Measurements from ENCODE around the gene COL24A1.
"Not testable (repeated sequence)": the region's sequence is repeated elsewhere in the genome, so short reads cannot be mapped to it uniquely, and the experiment has no call there.

Gene COL24A1

DNA sequence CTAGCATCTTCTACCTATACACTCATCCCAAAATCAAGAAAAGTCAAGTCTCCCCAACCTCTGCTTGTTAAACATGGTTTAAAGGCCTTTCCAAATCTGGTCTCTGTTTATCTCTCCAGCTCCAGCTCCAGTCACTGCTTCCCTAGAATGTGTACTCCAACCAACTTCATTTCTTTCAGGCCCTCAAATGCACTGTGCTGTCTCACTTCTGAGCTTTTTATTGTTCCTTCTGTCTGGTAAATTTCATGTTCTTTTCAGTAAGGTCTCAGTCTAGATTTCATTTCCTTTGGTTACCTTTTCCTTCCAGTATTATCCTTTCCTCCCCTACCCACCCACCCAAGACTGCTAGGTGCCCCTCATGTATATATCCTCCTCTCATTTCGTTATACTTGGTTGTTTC lies 3.7 kb downstream of the COL24A1 start:
- DNase-seq: no peak

DNA sequence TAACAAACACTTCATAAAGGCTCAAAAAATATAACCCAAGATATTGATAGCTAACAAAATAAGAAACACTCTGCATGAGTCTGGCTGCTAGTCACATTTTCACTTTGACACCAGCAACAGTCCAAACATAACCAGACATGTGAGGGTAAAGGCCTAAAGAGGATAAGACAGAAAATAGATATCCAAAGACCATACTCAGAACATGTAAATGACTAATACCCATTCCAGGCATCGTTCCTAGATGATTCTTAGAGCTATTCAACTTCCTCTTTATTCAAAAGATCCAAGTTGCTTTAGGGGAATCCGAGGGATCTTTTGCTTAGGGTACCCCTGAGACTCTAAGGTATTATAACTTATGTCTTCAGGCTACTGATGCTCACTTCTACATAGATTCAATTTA lies 5.1 kb downstream of the COL24A1 start:
- no peak for DNase-seq

DNA sequence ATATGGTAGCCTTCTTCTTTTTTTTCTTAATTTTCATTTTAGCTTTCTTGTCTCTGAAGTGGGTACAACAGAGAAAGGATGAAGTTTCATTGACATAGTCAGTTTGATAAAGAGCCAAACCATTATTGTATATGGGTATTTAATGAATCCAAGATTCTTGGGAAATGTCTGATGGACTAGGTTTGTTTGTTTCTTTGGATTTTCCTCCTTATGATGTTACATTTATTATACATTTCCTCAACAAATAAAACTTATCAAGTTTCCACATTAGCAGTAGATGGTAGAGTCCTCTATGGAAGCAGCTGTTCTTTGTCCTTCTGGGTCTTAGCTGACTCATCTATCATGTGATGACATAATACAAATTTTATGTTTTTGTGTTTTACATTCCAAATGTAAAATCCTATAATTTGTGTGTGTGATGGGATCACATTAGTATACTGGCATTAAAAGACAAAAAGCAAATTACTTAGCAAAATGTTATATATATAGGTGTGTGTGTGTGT lies 6.0 kb downstream of the COL24A1 start:
- no peak for DNase-seq

DNA sequence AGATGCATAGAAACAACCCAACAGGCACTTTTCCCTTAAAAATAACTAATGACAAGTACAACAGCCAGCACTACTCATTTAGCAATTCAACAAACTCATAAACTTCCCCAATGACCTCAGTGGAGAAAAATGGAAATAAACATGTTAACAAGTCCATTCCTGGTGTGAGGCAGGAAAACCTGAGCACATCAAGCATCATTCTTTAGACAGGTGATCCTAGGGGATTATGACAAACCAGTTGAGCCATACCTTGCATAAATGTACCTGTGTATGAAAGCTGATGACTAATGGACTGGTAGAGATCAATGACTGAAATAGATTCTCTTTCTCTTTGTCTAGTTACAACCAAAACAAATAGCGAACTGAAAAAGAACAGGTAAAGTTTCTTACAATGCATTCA lies 7.0 kb downstream of the COL24A1 start:
- DNase-seq: no peak

DNA sequence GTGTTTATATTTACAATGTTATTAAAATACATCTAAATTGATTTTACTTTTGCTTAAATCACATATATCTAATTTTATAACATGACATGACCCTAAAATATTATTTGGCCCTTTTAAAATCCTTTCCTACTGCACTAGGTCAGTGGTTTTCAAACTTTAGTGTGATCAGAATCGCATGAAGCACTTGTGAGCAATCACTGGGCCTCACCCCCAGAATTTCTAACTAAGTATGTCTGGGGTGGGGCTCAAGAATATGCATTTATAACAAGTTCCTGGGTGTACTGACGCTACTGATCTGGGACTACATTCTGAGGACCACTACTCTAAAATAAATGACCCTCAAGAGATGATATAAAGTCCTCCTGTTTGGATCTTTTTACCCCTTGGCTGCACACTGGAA lies 8.8 kb downstream of the COL24A1 start:
- no peak for DNase-seq

DNA sequence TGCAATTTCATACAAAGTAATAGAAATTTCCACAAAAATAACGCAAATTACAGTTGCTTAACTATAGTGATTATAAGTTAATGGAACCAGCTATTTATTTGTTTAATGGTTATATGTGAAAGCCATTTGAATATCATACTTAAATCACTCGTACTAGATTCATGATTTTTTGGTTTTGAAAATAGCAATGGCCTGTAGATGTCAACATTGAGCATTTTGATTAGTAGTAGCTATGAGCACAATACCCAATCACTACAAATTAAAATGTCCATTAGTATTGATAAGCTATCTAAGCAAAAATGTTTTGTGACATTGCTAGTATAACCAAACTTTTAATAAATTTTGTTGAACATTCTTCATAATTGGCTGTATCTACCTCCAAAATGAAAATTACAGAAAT lies 10.0 kb downstream of the COL24A1 start:
- no peak for DNase-seq

DNA sequence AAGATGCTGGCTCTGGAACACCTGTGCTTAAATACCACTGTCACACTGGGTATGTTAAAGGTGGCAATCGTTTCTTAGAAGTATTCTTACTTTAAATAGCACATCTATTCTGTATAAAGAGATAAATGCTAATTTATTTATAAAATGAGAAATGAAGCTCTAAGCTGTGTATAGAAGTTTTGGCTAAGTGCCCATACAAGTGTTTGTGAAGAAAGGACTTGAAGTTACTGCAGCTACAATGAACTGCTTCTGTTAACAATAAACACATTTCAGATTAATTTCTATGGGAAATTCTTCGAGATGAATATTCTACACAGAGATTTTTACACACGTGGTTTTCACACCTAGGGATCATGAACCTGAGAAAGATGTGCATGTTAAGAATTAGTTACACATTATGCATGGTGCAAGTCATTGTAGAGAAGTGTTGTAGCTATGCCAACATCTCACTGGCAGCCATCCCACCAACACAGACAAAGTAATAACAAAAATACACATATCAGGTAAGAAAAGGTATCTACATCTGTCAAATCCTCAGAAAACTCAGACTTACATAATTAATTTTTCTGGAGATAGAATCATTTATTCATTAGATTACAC lies 16.2 kb downstream of the COL24A1 start:
- DNase-seq: no peak

DNA sequence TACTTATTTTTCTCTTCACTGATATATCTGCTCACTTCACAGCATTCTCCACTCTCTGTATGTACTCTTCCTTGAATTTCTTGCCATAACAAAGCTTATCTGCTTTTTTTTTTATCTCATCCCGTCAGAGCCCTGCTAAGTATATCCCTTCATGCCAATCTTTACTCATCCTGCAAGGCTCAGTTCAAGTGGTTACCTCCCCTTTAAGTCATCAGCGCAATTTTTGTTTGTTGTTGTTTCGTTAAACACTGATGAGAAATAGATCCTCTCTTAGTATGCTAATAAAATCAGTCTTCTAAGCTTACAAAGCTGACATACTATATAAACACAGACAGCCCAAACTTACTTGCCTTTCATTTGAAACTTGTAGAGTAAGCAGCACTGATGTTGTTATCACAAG lies 17.8 kb downstream of the COL24A1 start:
- DNase-seq: no peak

DNA sequence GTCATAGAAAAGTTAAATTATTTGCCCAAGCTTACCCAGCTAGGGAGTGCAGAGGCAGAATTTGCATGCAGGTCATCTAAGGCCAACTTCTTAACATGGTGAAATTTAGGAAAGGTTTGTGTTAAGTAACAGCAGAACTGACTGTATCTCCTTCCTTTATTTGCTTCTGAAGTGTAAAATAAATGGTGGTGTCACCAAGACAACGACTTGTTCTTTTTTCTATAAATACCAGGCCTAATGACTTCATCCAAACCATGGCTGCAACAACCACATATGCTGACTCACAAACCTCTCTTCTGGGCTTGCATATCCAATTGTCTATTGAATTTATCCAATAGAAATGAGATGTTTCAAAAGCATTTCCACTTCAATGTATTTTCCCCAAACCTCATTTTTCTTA lies 19.1 kb downstream of the COL24A1 start:
- peak in 1 of 2 experiments; percentile 24 for DNase-seq

DNA sequence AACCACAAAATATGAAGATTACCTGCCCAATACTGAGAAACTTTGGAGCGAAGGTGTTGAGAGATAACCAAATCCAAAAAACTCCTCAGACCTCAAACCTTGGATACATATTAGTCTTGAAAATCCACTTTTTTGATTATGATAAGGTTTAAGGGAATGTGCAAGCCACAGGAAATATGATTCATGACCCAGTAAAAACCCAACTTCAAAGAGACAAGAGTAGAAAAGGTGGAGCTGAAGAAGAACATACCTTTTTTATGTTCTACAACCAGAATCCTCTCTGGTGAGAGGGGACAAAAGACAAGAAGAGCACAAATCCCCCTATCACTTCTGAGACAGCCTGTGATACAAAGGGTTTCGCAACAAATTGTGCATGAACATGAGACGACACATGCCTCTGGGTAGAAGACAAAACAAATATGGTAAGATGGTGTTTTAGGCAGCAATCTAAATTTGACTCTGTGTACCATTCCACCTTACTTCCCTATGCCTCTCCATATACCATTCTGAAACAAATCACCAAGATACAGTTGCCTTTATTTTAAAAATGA lies 37.3 kb downstream of the COL24A1 start:
- no peak for DNase-seq

DNA sequence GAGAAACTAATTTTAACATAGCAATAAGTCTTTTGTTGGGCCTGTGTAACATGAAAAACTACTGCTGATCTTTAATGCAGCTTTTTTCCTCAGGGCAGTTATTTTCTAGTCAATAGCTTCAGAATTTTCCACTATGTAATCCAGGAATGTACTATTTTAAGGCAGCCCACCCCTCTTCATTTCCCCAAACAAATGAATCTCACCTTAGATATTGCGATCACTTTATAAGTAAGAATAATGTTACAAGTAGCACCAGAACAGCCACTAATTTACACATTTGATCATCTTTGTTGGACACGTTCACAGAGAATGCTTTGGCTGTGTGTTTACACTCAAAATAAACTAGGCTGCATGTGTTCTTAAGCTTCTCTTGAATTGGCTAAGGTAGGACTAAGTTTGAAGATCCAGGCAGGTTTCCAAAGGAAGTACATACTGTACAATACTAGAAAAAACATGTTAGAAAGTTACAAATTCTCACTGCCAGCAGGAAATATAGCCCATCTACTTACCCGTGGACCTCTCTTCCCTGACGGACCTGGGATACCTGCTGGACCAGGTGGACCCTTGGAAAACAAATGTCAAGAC lies 41.7 kb downstream of the COL24A1 start:
- no peak for DNase-seq

DNA sequence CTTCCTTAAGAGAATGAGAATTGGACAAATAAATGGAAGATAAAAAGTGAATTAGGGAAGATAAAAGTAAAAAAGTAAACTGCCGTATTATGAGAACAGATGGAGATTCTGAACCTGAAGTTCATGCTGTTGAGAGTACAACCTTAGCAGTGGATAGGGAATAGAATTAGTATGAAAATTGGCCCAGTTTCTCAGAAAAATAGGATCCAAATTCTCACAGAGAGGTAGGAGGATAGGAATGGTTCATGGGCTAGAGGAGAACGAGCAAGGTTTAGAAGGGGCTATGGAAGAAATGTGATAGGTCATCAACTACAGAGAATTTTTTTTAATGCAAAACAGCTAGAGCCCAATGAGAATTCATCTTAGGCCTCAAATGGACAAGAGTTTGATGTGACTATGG lies 42.3 kb downstream of the COL24A1 start:
- DNase-seq: no peak

DNA sequence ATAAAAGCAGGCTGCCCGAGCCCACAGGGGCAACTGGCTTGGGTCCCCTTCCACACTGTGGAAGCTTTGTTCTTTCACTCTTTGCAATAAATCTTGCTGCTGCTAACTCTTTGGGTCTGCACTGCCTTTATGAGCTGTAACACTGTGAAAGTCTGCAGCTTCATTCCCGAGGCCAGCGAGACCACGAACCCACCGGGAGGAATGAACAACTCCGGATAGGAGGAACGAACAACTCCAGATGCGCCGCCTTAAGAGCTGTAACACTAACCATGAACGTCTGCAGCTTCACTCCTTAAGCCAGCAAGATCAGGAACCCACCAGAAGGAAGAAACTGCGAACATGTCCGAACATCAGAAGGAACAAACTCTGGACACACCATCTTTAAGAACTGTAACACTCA lies 45.0 kb downstream of the COL24A1 start:
- not testable (repeated sequence) for DNase-seq

DNA sequence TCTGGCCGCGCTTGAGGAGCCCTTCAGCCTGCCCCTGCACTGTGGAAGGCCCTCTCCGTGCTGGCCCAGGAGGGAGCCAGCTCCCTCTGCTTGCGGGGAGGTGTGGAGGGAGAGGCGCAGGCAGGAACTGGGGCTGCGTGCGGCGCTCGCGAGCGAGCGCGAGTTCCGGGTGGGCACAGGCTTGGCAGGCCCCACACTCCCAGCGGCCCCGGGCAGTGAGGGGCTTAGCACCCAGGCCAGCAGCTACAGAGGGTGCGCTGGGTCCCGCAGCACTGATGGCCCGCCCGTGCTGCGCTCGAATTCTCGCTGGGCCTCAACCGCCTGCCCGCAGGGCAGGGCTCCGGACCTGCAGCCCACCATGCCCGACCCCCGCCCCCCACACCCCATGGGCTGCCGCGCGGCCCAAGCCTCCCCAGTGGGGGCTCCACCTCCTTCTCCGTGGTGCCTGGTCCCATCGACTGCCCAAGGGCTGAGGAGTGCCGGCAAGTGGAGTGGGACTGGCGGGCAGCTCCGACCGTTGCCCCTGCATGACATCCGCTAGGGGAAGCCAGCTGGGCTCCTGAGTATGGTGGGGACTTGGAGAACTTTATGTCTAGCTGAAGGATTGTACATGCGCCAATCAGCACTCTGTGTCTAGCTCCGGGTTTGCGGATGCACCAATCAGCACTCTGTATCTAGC lies 46.0 kb downstream of the COL24A1 start:
- no peak for DNase-seq

DNA sequence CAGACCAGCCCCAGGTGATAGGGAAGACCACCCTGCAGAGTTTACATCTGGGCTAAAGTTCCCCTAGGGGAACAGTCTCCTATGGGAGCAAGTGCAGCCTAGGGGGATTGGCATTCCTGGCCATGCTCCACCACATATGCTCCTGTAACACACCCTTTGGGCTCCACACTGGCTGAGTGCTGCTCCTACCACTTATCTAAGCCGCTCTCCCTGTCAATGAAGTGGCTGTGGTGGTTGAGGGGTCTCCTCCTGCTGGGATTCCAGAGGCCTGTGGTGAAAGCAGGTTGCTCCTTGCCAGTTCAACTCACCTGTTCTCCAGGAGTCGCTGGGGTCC lies 51.1 kb downstream of the COL24A1 start:
- DNase-seq: peak in 1 of 2 experiments; percentile 7

DNA sequence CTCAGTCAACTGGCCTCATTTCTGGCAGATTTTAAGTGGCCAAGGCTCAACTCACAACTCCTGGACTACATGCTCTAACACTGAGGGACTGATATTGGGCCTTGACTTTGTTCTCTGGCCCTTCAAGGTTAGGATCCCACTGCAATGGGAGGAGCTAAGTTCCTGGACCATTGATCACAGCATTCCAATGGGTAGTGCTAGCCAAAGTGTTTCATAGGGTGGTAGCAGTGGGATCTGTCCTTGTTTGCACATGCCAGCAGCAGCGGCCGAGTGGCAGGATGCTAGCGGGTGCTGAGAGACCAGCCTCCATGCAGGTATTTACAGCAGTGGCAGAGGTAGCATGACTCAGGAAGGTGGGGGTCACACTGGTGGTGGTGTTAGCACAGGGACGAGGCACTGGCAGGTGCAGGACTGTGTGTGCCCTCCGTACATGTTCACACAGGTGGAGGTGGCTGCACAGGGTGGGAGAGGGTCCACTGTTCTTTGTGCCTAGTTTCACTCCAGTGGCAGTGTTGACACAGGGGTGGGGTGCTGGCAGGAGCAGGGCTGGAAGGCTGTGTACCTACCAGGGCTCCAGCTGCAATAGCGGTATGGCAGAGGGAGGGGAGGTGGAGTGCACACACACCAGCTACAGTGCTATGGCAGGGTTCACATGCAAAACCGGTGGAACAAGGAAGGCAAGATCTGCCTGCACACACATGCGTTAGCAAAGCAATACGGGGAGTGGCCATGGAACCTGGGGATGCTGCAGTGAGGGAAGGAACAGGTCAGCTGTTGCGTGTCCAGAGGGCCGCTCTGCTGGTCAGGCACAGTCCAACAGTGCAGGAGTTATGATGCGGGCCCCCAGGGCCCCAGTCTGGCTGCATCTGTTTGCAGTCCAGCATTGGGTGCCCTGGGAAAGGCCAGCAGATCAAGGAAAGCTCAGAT lies 51.7 kb downstream of the COL24A1 start:
- DNase-seq: peak; percentile 82 to 87

DNA sequence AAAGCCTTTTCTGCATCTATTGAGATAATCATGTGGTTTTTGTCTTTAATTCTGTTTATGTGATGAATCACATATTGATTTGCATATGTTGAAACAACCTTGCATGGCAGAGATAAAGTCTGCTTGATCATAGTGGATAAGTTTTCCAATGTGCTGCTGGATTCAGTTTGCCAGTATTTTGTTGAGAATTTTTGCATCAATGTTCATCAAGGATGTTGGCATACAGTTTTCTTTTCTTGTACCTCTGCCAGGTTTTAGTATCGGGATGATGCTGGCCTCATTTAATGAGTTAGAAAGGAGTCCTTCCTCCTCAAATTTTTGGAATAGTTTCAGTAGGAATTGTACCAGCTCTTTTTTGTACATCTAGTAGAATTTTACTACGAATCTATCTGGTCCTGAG lies 55.0 kb downstream of the COL24A1 start:
- DNase-seq: peak in 1 of 2 experiments; percentile 2

DNA sequence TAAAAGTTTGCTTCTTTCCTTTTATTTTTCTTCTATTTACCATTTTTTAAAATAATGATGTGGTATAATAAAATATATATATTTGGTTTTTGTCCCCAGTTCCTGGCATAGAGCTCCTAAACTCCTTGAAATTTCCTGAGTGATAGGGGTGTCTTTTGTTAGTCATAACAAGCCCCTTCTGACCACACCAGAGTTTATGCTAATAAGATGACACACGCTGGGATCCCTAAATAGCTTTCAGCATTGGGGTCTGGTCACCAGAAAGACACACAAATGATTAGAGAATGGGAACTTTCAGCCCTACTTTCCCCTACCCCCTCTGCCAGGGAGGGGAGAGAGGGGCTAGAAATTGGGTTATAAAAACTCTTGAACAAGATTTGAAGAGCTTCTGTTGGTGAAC lies 56.2 kb downstream of the COL24A1 start:
- no peak for DNase-seq

DNA sequence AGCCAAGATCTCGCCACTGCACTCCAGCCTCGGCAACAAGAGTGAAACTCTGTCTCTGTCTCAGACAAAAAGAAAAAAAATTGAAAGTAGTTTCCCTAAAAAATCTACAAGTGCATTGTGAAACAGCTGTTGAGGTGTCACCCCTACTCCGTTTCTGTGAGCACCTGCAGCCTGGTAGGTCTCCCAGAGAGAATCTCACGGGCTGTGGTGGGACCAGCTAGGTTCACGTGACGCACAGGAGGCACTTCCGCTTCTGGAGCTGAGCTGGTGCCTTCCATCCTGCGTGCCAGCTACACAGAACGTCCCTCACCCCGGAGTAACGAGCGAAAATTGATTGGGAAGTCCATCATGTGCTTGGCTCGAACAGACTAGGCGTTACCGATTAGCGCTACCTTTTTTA lies 66.8 kb downstream of the COL24A1 start:
- DNase-seq: no peak

DNA sequence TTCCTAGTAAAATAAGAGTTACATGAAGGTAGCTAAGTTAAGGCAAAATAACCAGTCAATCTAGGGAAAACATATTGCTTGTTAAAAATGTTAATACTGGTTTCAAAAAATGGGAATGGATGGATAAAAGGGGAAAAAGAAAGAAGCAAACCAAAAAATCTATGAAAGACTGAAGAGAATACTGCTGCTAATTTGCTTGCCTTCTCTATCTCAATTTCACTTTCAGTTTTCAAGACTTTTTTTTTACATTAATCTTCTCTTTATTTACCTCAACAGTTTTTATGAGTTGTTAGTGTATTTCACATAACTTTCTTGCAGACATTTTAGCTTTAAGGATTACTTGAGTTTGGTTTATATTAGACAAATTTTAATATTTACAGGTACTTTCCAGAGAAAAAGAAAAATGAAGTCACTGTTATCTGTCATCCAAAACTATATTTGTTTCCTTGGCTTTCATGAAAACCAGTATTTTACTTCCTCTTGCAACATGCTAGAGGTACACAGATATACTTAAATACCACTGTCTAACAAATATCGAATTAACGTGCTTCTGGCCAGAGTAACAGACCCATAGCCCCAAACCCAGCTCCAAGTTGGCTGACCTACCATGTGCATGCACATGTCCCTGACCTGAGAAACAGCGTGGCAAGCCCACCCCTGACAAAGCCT lies 70.7 kb downstream of the COL24A1 start:
- DNase-seq: no peak

DNA sequence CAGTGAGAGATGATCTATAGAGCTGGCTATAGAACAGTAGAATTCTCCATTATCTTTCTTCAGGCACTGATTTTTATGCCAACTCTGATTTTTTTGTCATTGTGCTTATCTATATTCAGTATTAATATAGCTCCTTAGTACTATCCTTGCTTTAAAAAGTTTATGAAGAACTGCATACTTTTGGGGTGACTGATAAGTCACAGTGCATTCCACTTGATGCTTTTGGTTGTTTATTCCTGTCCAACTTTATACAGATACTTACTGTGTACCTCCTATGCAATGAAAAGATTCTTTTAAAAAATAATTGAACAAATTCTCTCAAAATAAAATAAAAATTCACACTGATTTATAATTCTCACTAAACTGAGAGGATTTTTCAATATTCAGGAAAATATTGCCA lies 71.6 kb downstream of the COL24A1 start:
- no peak for DNase-seq

DNA sequence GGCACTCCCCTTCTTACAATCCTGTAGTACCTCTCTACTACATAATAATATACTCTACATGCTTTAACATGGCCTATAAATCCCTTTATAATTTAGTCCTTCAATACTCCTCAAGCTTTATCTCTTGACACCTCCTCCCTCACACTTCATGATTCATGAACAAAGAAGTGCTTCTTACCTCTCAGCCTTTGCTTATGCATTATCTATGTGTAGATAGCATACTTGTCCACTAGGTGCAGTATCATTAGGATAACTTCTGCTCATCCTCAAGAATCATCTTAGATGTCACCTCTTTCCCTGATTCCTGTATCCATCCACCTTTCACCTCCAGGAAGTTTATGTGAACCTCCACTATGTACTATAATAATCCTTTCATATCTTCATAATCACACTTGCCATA lies 74.4 kb downstream of the COL24A1 start:
- DNase-seq: peak in 1 of 2 experiments; percentile 1

DNA sequence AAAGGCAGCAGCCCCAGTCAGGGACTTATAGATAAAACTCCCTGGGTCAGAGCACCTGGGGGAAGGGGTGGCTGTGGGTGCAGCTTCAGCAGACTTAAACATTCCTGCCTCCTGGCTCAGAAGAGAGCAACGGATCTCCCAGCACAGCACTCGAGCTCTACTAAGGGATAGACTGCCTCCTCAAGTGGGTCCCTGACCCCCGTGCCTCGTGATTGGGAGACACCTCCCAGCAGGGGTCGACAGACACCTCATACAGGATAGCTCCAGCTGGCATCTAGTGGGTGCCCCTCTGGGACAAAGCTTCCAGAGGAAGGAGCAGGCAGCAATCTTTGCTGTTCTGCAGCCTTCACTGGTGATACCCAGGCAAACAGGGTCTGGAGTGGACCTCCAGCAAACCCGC lies 84.1 kb downstream of the COL24A1 start:
- DNase-seq: not testable (repeated sequence)
